Activated CD8-positive, alpha-beta T cell treated with anti-CD3 and anti-CD28 coated beads, Interleukin-2, amount 10 ng/mL, durations not matched to agents 7 days and 5 days (primary cell): ENCODE measurements around the gene CDH22. TPM values are rescaled to one million over a fixed set of nuclear protein-coding genes. Genes with fewer than 3 reads are reported as not detected.

ENCODE experiments used
- ATAC-seq: fragments of 150-1000 bp; cut with Tn5 transposase; one replicate; pipeline ENCODE4 v1.10.0; 2021; ENCODE audit warnings: moderate library complexity
- CTCF ChIA-PET: fragments of 350-600 bp; sonication (Branson Sonifier 250); formaldehyde crosslinking; loops from one replicate; lab custom pipeline; 2021; ENCODE audit warnings: antibody characterized with exemption; lab: Charles Lee
- POLR2A ChIA-PET: fragments of 350-600 bp; sonication (Branson Sonifier 250); formaldehyde crosslinking; loops from one replicate; lab custom pipeline; 2021; ENCODE audit warnings: antibody characterized with exemption; lab: Charles Lee
- DNase-seq: peaks from one replicate; pipeline ENCODE4 v3.0.0-alpha.2; 2020
- H3K27ac Mint-ChIP-seq: one replicate; pipeline ENCODE4 v1.8.0; 2021; ENCODE audit warnings: mild to moderate bottlenecking, mixed read lengths
- H3K27me3 Mint-ChIP-seq: one replicate; pipeline ENCODE4 v1.8.0; 2021; ENCODE audit warnings: low read depth, mixed read lengths
- H3K36me3 Mint-ChIP-seq: one replicate; pipeline ENCODE4 v1.8.0; 2021; ENCODE audit warnings: low read depth, mixed read lengths
- H3K4me1 Mint-ChIP-seq: one replicate; pipeline ENCODE4 v1.8.0; 2021; ENCODE audit warnings: low read depth, mixed read lengths
- H3K4me3 Mint-ChIP-seq: one replicate; pipeline ENCODE4 v1.8.0; 2021; ENCODE audit warnings: mild to moderate bottlenecking, mixed read lengths
- H3K9me3 Mint-ChIP-seq: one replicate; pipeline ENCODE4 v1.8.0; 2022; ENCODE audit warnings: mixed read lengths; ENCODE audit not compliant: insufficient read depth
- total RNA-seq, 2 experiments: library from RNA; stranded (reverse); gene quantifications; one replicate each; pipeline ENCODE4 v1.2.3, GENCODE V29; 2021

CDH22 gene
- total RNA-seq, 2 experiments from 2014 or later: not detected

- ATAC-seq (peak; percentile 91), DNase-seq (peak; percentile 69)
- Mint-ChIP-seq H3K4me3 (no peak overlapping the region), H3K27ac (no peak overlapping the region), H3K9me3 (no peaks in the 10 kb centered on the region), H3K4me1 (no peaks in the 10 kb centered on the region), H3K27me3 (peaks cover 20% of the 10 kb centered on the region), H3K36me3 (no peaks in the 10 kb centered on the region)
- ChIA-PET POLR2A (no interaction called here), CTCF (interaction anchor here (0.6 to 4.8 kb wide), 15 partner anchors 14 to 310 kb away, joined by 3 to 22 read pairs (median 4); partner anchors contain the start of gene CD40)
Measured at GRCh38 chr20:46132705-46133120, 175.6 kb downstream of the CDH22 start.

GRCh38 chr20:46131396-46131795 is 176.9 kb downstream of the CDH22 start:
- Mint-ChIP-seq H3K9me3 (no peaks in the 10 kb centered on the region), H3K27ac (no peak overlapping the region), H3K27me3 (peaks cover 20% of the 10 kb centered on the region), H3K4me3 (no peak overlapping the region), H3K4me1 (no peaks in the 10 kb centered on the region), H3K36me3 (no peaks in the 10 kb centered on the region)
- ATAC-seq (no peak), DNase-seq (no peak)
- POLR2A ChIA-PET: no interaction called here
- CTCF ChIA-PET: interaction anchor here (1.1 to 4.8 kb wide), 8 partner anchors 13 to 307 kb away, joined by 3 to 22 read pairs (median 4); partner anchors contain the start of gene CD40

GRCh38 chr20:46130534-46130933 is 177.8 kb downstream of the CDH22 start:
- H3K27ac Mint-ChIP-seq: no peak overlapping the region
- no peaks in the 10 kb centered on the region for H3K36me3 Mint-ChIP-seq
- ATAC-seq (no peak), DNase-seq (no peak)
- ChIA-PET CTCF (interaction anchor here (1.5 to 4.8 kb wide), 2 partner anchors 44 to 45 kb away, joined by 3 to 22 read pairs; no protein-coding TSS in a partner anchor), POLR2A (no interaction called here)
- no peaks in the 10 kb centered on the region for H3K4me1 Mint-ChIP-seq
- peaks cover 17% of the 10 kb centered on the region for H3K27me3 Mint-ChIP-seq
- no peaks in the 10 kb centered on the region for H3K9me3 Mint-ChIP-seq
- no peak overlapping the region for H3K4me3 Mint-ChIP-seq

- ChIA-PET POLR2A (no interaction called here), CTCF (interaction anchor here (1.0 to 1.5 kb wide), 3 partner anchors 9 to 45 kb away, joined by 3 to 4 read pairs (median 3); no protein-coding TSS in a partner anchor)
- Mint-ChIP-seq H3K27ac (no peak overlapping the region), H3K27me3 (peaks cover 17% of the 10 kb centered on the region), H3K4me1 (no peaks in the 10 kb centered on the region), H3K4me3 (no peak overlapping the region), H3K9me3 (no peaks in the 10 kb centered on the region), H3K36me3 (no peaks in the 10 kb centered on the region)
- ATAC-seq (no peak), DNase-seq (no peak)
Measured at GRCh38 chr20:46129955-46130481, 178.3 kb downstream of the CDH22 start.

- ChIA-PET POLR2A (interaction anchor here (0.7 kb wide), 1 partner anchor 202 kb away, joined by 3 read pairs; no protein-coding TSS in a partner anchor), CTCF (interaction anchor here (0.6 to 1.5 kb wide), 5 partner anchors 9 to 106 kb away, joined by 3 to 5 read pairs (median 4); no protein-coding TSS in a partner anchor)
- H3K36me3 Mint-ChIP-seq: no peaks in the 10 kb centered on the region
Measured at GRCh38 chr20:46128310-46129151, 179.8 kb downstream of the CDH22 start.

GRCh38 chr20:46127396-46128010 is 180.8 kb downstream of the CDH22 start:
- peaks cover 13% of the 10 kb centered on the region for H3K27me3 Mint-ChIP-seq
- H3K36me3 Mint-ChIP-seq: no peaks in the 10 kb centered on the region
- POLR2A ChIA-PET: no interaction called here
- ATAC-seq (no peak), DNase-seq (no peak)
- CTCF ChIA-PET: interaction anchor here (1.4 to 1.5 kb wide), 2 partner anchors 48 to 105 kb away, joined by 5 read pairs; no protein-coding TSS in a partner anchor
- no peak overlapping the region for H3K4me3 Mint-ChIP-seq
- no peak overlapping the region for H3K27ac Mint-ChIP-seq
- no peaks in the 10 kb centered on the region for H3K4me1 Mint-ChIP-seq
- H3K9me3 Mint-ChIP-seq: no peaks in the 10 kb centered on the region

More at GRCh38 chr20:46128310-46129151, 179.8 kb downstream of the CDH22 start:
- Mint-ChIP-seq H3K27ac (no peak overlapping the region), H3K9me3 (no peaks in the 10 kb centered on the region), H3K4me3 (no peak overlapping the region), H3K4me1 (no peaks in the 10 kb centered on the region), H3K27me3 (peaks cover 14% of the 10 kb centered on the region)
- DNase-seq: no peak
- ATAC-seq: no peak

GRCh38 chr20:46126440-46127056 is 181.8 kb downstream of the CDH22 start:
- ChIA-PET POLR2A (no interaction called here), CTCF (no interaction called here)
- Mint-ChIP-seq H3K27me3 (peaks cover 8% of the 10 kb centered on the region), H3K9me3 (no peaks in the 10 kb centered on the region), H3K4me3 (no peak overlapping the region), H3K36me3 (no peaks in the 10 kb centered on the region), H3K27ac (no peak overlapping the region), H3K4me1 (no peaks in the 10 kb centered on the region)
- ATAC-seq: no peak
- no peak for DNase-seq

Other genes starting within 250 kb of the CDH22 start
- gene NCOA5, start 218.5 kb downstream of the CDH22 start, total RNA-seq: 10 to 100 TPM; 30.3 to 30.9 TPM
- gene CD40, start 190.2 kb downstream of the CDH22 start, total RNA-seq: 1 to 10 TPM in 1 of 2 experiments, under 1 TPM in 1; 0.94 to 1.0 TPM
- gene ELMO2, start 98.1 kb upstream of the CDH22 start, total RNA-seq: 10 to 100 TPM; 66.1 to 82.3 TPM
- gene ZNF334, start 205.1 kb upstream of the CDH22 start, total RNA-seq: 1 to 10 TPM; 1.1 to 1.3 TPM
- gene OCSTAMP, start 242.2 kb upstream of the CDH22 start, total RNA-seq: not detected